Lower leg skin (tissue), 4 donors: Measurements from ENCODE around the gene CAMK2B. TPM values are rescaled to one million over a fixed set of nuclear protein-coding genes. Genes with fewer than 3 reads are reported as not detected.

ENCODE experiments used
- DNase-seq, 2 donors: peaks; one replicate each; pipeline ENCODE4 v3.0.0-alpha.2; 2019; ENCODE audit warnings: low spot score in 2 of 2
- H3K4me3 ChIP-seq: fragments of 200-600 bp; sonication (generic); 2 replicates; pipeline ENCODE4 v1.5.1; 2017; ENCODE audit warnings: mild to moderate bottlenecking, low read depth; ENCODE audit not compliant: poor library complexity, severe bottlenecking
- CTCF ChIP-seq, 3 donors: fragments of 450-650 bp; IDR thresholded peaks; one replicate each; pipeline ENCODE4 v1.5.1; 2016; ENCODE audit warnings: antibody characterized with exemption in 3 of 3, mild to moderate bottlenecking in 3 of 3, moderate library complexity in 2 of 3
- POLR2A ChIP-seq, 2 donors: fragments of 450-650 bp; IDR thresholded peaks; one replicate each; pipeline ENCODE4 v1.6.1; 2016 to 2017; ENCODE audit warnings: antibody characterized with exemption in 2 of 2, mild to moderate bottlenecking in 1 of 2, moderate library complexity in 1 of 2
- WGBS, 2 donors: methylation state at CpG; one replicate each; pipeline ENCODE4 v1.1.5; 2018; 5-methylcytosine and 5-hydroxymethylcytosine counted together
- intact Hi-C: fragments of 100-400 bp; cut with DNase I; formaldehyde crosslinking; loops from one replicate; pipeline ENCODE4 v1.15.0; 2023; ENCODE audit warnings: low total_unique reads
- total RNA-seq, 4 donors: library from RNA; depleted of rRNA; stranded (reverse); fragments of >200 nt; gene quantifications; one replicate each; pipeline ENCODE4 v1.1.0, GENCODE V29; 2016

CAMK2B gene
- total RNA-seq, 4 donors from 2014 or later, result 0.04 to 2.6 (median 1.1) TPM

GRCh38 chr7:44217852-44218402 lies 107.5 kb downstream of the CAMK2B start:
- DNase-seq, result peak in 1 of 2 donors; percentile 68
- H3K4me3 ChIP-seq, result no peak overlapping the region
- 80 to 83% methylated on average over 12 to 17 of the region's 17 CpGs for WGBS, 2 donors
- TF ChIP-seq POLR2A (IDR thresholded peaks at IDR 0.05) (no peak), CTCF (IDR thresholded peaks at IDR 0.05) (no peak)
- intact Hi-C loops, result no loop called here

- no peak overlapping the region for H3K4me3 ChIP-seq
- 79 to 85% methylated on average over 13 to 19 of the region's 19 CpGs for WGBS, 2 donors
- no peak for TF ChIP-seq CTCF (IDR thresholded peaks at IDR 0.05)
- no peak for TF ChIP-seq POLR2A (IDR thresholded peaks at IDR 0.05)
- intact Hi-C loops, result no loop called here
- DNase-seq, result peak in 1 of 2 donors; percentile 69
These were observed 108.1 kb downstream of the CAMK2B start for GRCh38 chr7:44217223-44217714.

- no peak overlapping the region for H3K4me3 ChIP-seq
- 67 to 74% methylated on average over 13 of the region's 13 CpGs for WGBS, 2 donors
- DNase-seq, result peak in 1 of 2 donors; percentile 79
- TF ChIP-seq CTCF (IDR thresholded peaks at IDR 0.05) (no peak), POLR2A (IDR thresholded peaks at IDR 0.05) (no peak)
- intact Hi-C loops, result no loop called here
These were observed 108.7 kb downstream of the CAMK2B start for GRCh38 chr7:44216521-44217222.

- H3K4me3 ChIP-seq, result no peak overlapping the region
- DNase-seq, result peak in 1 of 2 donors; percentile 74
- WGBS, 2 donors, result 68 to 72% methylated on average over 7 to 8 of the region's 8 CpGs
- TF ChIP-seq POLR2A (IDR thresholded peaks at IDR 0.05), result no peak
- TF ChIP-seq CTCF (IDR thresholded peaks at IDR 0.05), result no peak
- intact Hi-C loops, result no loop called here
These were observed 109.4 kb downstream of the CAMK2B start for GRCh38 chr7:44216019-44216418.

- intact Hi-C loops, result no loop called here
- peak in 1 of 2 donors; percentile 64 for DNase-seq
- WGBS, 2 donors, result 85 to 93% methylated on average over 6 to 7 of the region's 7 CpGs
- TF ChIP-seq CTCF (IDR thresholded peaks at IDR 0.05) (no peak), POLR2A (IDR thresholded peaks at IDR 0.05) (no peak)
- H3K4me3 ChIP-seq, result no peak overlapping the region
These were observed 109.9 kb downstream of the CAMK2B start for GRCh38 chr7:44215531-44215930.
